Mucosa of descending colon (tissue), 3 donors: ENCODE results near the gene RALGAPB. TPM values are rescaled to one million over a fixed set of nuclear protein-coding genes. Genes with fewer than 3 reads are reported as not detected.
A peak's percentile ranks its signal among the peaks of the same experiment; 100 is the strongest.
"Not testable (repeated sequence)": the region's sequence is repeated elsewhere in the genome, so short reads cannot be mapped to it uniquely, and the experiment has no call there.

Source experiments
- ATAC-seq: fragments of 200-7000 bp; cut with Tn5 transposase; one replicate; pipeline ENCODE4 v1.9.1; 2020; ENCODE audit warnings: mild to moderate bottlenecking, moderate library complexity
- DNase-seq, 3 donors: peaks; one replicate each; pipeline ENCODE4 v3.0.0-alpha.2; 2020
- H3K36me3 ChIP-seq: fragments of 200-600 bp; one replicate; pipeline ENCODE4 v1.8.0; 2021; ENCODE audit warnings: low read depth, mild to moderate bottlenecking
- H3K4me1 ChIP-seq: fragments of 200-600 bp; one replicate; pipeline ENCODE4 v1.8.0; 2021; ENCODE audit warnings: low read depth, mild to moderate bottlenecking
- H3K4me3 ChIP-seq: fragments of 200-600 bp; one replicate; pipeline ENCODE4 v1.8.0; 2021; ENCODE audit warnings: mild to moderate bottlenecking
- H3K9me3 ChIP-seq: fragments of 200-600 bp; one replicate; pipeline ENCODE4 v1.8.0; 2021; ENCODE audit warnings: mild to moderate bottlenecking
- intact Hi-C, 2 donors: fragments of 100-400 bp; cut with DNase I in 1 of 2; cut with micrococcal nuclease in 1 of 2; formaldehyde crosslinking; loops; one replicate each; pipeline versions ENCODE4 v1.11.0 to v1.11.1; 2022; cut with DNase I, micrococcal nuclease
- total RNA-seq, 3 donors: library from RNA; stranded (reverse); fragmentation: NEBNext Ultra II Directional in 2 of 3; extraction: Animal tissue kit (Norgen Biotek cat#: 25700) in 2 of 3; gene quantifications; one replicate each; pipeline versions ENCODE4 v1.2.1 to v1.2.4, GENCODE V29; 2021 to 2023
- TF ChIP-seq, protein P1 (sequence below): fragments of 200-600 bp; IDR thresholded peaks from one replicate; pipeline ENCODE4 v1.8.0; 2022; ENCODE audit warnings: antibody characterized with exemption, mild to moderate bottlenecking
- donor health status: DM: no; HTN: no; CAD: no; lungs with moderate emphysema.
- donor health status: DM: no; HTN: no; CAD: no.
- donor health status: DM: no; HTN: yes; CAD: no.

The RALGAPB gene
- total RNA-seq, 3 donors from 2014 or later = 37.7 to 44.1 (median 43.0) TPM

GRCh38 chr20:38458314-38458713 lies 14.3 kb upstream of the RALGAPB start:
- no peak for DNase-seq
- ATAC-seq = no peak

DNA sequence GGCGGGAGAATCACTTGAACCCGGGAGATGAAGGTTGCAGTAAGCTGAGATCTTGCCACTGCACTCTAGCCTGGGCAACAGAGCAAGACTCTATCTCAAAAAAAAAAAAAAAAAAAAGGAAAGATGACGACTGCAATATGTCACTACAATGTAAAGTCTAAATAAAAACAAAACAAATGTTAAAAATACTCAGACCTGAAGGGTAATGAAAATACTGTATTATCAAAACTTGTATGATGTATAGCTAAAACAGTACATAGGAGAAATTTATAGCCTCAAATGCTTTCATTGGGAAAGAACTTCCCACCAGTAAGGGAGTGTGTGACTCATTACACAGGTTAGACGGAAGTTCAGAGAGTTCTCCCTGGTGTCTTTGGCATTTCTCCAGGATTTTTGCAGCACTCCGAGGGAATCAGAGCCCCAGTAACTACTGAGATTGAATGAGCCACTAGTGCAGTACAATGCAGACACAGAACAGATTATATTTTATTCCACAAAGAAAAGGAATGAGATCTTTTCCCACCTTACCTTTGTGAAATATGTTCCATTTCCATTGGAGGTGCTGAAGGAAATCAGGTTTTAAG lies 12.5 kb upstream of the RALGAPB start:
- H3K4me1 ChIP-seq = no peaks in the 10 kb centered on the region
- H3K4me3 ChIP-seq = no peak overlapping the region
- H3K36me3 ChIP-seq = no peaks in the 10 kb centered on the region
- TF ChIP-seq, protein P1, sequence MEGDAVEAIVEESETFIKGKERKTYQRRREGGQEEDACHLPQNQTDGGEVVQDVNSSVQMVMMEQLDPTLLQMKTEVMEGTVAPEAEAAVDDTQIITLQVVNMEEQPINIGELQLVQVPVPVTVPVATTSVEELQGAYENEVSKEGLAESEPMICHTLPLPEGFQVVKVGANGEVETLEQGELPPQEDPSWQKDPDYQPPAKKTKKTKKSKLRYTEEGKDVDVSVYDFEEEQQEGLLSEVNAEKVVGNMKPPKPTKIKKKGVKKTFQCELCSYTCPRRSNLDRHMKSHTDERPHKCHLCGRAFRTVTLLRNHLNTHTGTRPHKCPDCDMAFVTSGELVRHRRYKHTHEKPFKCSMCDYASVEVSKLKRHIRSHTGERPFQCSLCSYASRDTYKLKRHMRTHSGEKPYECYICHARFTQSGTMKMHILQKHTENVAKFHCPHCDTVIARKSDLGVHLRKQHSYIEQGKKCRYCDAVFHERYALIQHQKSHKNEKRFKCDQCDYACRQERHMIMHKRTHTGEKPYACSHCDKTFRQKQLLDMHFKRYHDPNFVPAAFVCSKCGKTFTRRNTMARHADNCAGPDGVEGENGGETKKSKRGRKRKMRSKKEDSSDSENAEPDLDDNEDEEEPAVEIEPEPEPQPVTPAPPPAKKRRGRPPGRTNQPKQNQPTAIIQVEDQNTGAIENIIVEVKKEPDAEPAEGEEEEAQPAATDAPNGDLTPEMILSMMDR = no peak
- intact Hi-C loops = no loop called here
- DNase-seq (peak in 1 of 3 donors; percentile 59), ATAC-seq (peak; percentile 99)
- H3K9me3 ChIP-seq = no peaks in the 10 kb centered on the region

More at GRCh38 chr20:38458314-38458713, 14.3 kb upstream of the RALGAPB start:
- intact Hi-C loops = no loop called here
- H3K9me3 ChIP-seq = no peaks in the 10 kb centered on the region
- no peak overlapping the region for H3K4me3 ChIP-seq
- no peaks in the 10 kb centered on the region for H3K4me1 ChIP-seq
- TF ChIP-seq, protein P1 = no peak
- no peaks in the 10 kb centered on the region for H3K36me3 ChIP-seq

DNA sequence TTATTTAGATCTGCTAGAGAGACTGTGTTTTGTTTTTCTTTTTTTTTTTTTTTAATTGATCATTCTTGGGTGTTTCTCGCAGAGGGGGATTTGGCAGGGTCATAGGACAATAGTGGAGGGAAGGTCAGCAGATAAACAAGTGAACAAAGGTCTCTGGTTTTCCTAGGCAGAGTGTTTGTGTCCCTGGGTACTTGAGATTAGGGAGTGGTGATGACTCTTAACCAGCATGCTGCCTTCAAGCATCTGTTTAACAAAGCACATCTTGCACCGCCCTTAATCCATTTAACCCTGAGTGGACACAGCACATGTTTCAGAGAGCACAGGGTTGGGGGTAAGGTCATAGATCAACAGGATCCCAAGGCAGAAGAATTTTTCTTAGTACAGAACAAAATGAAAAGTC lies 12.0 kb upstream of the RALGAPB start:
- H3K36me3 ChIP-seq, DNase-seq, H3K9me3 ChIP-seq, intact Hi-C loops, H3K4me3 ChIP-seq, H3K4me1 ChIP-seq: not testable (repeated sequence)
- peak; percentile 63 for ATAC-seq

DNA sequence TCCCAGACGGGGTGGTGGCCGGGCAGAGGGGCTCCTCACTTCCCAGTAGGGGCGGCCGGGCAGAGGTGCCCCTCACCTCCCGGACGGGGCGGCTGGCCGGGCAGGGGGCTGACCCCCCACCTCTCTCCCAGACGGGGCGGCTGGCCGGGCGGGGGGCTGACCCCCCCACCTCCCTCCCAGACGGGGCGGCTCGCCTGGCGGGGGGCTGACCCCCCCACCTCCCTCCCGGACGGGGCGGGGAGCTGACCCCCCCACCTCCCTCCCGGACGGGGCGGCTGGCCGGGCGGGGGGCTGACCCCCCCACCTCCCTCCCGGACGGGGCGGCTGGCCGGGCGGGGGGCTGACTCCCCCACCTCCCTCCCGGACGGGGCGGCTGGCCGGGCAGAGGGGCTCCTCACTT lies 11.5 kb upstream of the RALGAPB start:
- ATAC-seq, H3K36me3 ChIP-seq, H3K9me3 ChIP-seq, H3K4me1 ChIP-seq, H3K4me3 ChIP-seq, DNase-seq, intact Hi-C loops: not testable (repeated sequence)

- intact Hi-C loops, H3K36me3 ChIP-seq, ATAC-seq, DNase-seq, H3K4me1 ChIP-seq, H3K4me3 ChIP-seq, H3K9me3 ChIP-seq: not testable (repeated sequence)
These were observed 11.1 kb upstream of the RALGAPB start for GRCh38 chr20:38461569-38461968.

DNA sequence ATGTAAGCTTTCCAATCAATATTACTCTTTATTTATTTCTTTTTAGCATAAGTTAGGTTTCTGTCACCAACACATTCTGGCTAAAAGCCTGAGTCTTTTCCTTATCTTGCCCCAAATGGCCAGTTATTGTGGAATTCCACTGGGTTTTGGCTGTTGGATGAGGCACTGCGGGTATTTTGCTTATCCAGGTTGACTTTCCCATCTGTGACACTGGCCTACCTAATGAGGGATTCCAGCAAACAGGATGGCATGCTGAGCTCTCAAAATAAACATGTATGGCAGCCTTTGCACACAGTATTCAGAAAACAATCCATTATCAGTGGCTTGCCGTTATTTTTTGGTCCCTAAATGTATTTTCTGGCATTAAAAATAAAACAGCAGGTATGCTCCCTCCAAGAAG lies 6.5 kb upstream of the RALGAPB start:
- intact Hi-C loops = no loop called here
- DNase-seq (no peak), ATAC-seq (no peak)
- Histone ChIP-seq H3K4me1 (no peaks in the 10 kb centered on the region), H3K36me3 (no peaks in the 10 kb centered on the region), H3K9me3 (no peaks in the 10 kb centered on the region), H3K4me3 (no peak overlapping the region)
- TF ChIP-seq, protein P1 = no peak

DNA sequence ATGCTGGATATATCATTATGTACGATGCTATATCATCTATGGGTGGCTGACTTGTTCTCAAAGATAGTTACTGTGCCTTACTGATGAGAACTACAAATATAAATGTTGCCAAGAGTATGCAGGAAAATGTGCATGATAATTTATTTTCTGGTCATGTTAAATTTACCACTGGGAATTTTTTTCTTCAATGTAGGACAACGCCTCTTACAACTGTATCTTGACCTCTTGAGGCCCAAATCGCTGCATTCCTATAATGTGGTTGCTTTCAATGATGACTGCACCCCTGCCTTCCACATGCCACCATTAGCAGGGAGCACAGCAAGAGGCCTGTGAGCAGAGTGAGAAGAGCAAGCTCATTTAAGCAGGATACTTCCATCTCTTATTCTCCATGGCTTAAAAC lies 5.7 kb upstream of the RALGAPB start:
- no peak for DNase-seq
- Histone ChIP-seq H3K9me3 (no peaks in the 10 kb centered on the region), H3K4me3 (no peak overlapping the region), H3K36me3 (no peaks in the 10 kb centered on the region), H3K4me1 (peaks cover 4% of the 10 kb centered on the region)
- ATAC-seq = no peak
- intact Hi-C loops = no loop called here
- TF ChIP-seq, protein P1 = no peak
